Hepatocyte (in vitro differentiated cells): ENCODE results near the gene TBC1D5. TPM values are rescaled to one million over a fixed set of nuclear protein-coding genes. Genes with fewer than 3 reads are reported as not detected.

ENCODE experiments used
- DNase-seq: peaks from one replicate; pipeline ENCODE4 v3.0.0-alpha.2; 2016; ENCODE audit warnings: low spot score
- H2AFZ ChIP-seq: fragments of 200-600 bp; sonication (generic); 2 replicates; pipeline ENCODE4 v1.6.0; 2016; ENCODE audit warnings: antibody characterized with exemption, mild to moderate bottlenecking
- H3K27ac ChIP-seq: fragments of 200-600 bp; sonication (generic); 2 replicates; pipeline ENCODE4 v1.5.1; 2016; ENCODE audit warnings: mild to moderate bottlenecking
- H3K27me3 ChIP-seq: fragments of 200-600 bp; sonication (generic); 2 replicates; pipeline ENCODE4 v1.6.1; 2016
- H3K36me3 ChIP-seq: fragments of 200-600 bp; sonication (generic); replicated peaks from 2 replicates; pipeline ENCODE4 v1.5.1; 2016; ENCODE audit warnings: low read depth; ENCODE audit not compliant: insufficient read depth
- H3K4me1 ChIP-seq: fragments of 200-600 bp; sonication (generic); 2 replicates; pipeline ENCODE4 v1.5.1; 2016; ENCODE audit warnings: mild to moderate bottlenecking, moderate library complexity; ENCODE audit not compliant: insufficient read depth
- H3K4me2 ChIP-seq: fragments of 200-600 bp; sonication (generic); 2 replicates; pipeline ENCODE4 v1.6.0; 2016
- H3K4me3 ChIP-seq: fragments of 200-600 bp; sonication (generic); 2 replicates; pipeline ENCODE4 v1.5.1; 2016; ENCODE audit warnings: mild to moderate bottlenecking
- H3K79me2 ChIP-seq: fragments of 200-600 bp; sonication (generic); 2 replicates; pipeline ENCODE4 v1.6.0; 2017; ENCODE audit warnings: mild to moderate bottlenecking
- H3K9me2 ChIP-seq: fragments of 200-600 bp; sonication (generic); replicated peaks from 2 replicates; pipeline ENCODE4 v1.6.0; 2017; ENCODE audit warnings: mild to moderate bottlenecking; ENCODE audit not compliant: insufficient read depth
- H3K9me3 ChIP-seq: fragments of 200-600 bp; sonication (generic); 2 replicates; pipeline ENCODE4 v1.5.1; 2016; ENCODE audit warnings: low read depth, mild to moderate bottlenecking
- H4K20me1 ChIP-seq: fragments of 200-600 bp; sonication (generic); 2 replicates; pipeline ENCODE4 v1.6.0; 2016; ENCODE audit warnings: mild to moderate bottlenecking; ENCODE audit not compliant: insufficient read depth, poor library complexity, severe bottlenecking
- CTCF ChIP-seq: fragments of 200-600 bp; sonication (generic); IDR thresholded peaks from 2 replicates; pipeline ENCODE4 v1.5.1; 2016; ENCODE audit warnings: antibody characterized with exemption, mild to moderate bottlenecking; ENCODE audit not compliant: poor library complexity
- EZH2 ChIP-seq: fragments of 200-600 bp; sonication (generic); IDR thresholded peaks from 2 replicates; pipeline ENCODE4 v1.6.1; 2016; ENCODE audit warnings: antibody characterized with exemption, mild to moderate bottlenecking, borderline replicate concordance
- EZH2phosphoT487 ChIP-seq: fragments of 200-600 bp; sonication (generic); IDR thresholded peaks from one replicate; pipeline ENCODE4 v1.6.1; 2018; ENCODE audit warnings: antibody characterized with exemption, mild to moderate bottlenecking, low read depth, moderate library complexity; ENCODE audit not compliant: unreplicated experiment, severe bottlenecking
- WGBS: methylation state at CpG from one replicate; pipeline ENCODE4 v1.1.6; 2016; ENCODE audit warnings: low lambda C conversion rate; ENCODE audit errors: missing lambda C conversion rate; 5-methylcytosine and 5-hydroxymethylcytosine counted together
- polyA plus RNA-seq: library from polyadenylated mRNA; unstranded; fragments of >200 nt; fragmentation: Nextera tagmentation; extraction: Ambion mirVana; gene quantifications from 2 replicates; pipeline ENCODE4 v1.2.1, GENCODE V29; 2016
- total RNA-seq: library from RNA; depleted of rRNA; stranded (reverse); fragments of >200 nt; gene quantifications from 2 replicates; pipeline ENCODE4 v1.2.3, GENCODE V29; 2014

Gene TBC1D5
- total and polyA plus RNA-seq, 2 experiments from 2014 or later = 17.0 to 64.2 TPM

- H3K9me3 ChIP-seq = no peaks in the 10 kb centered on the region
- no peak for DNase-seq
- 94% methylated on average over 3 of the region's 3 CpGs for WGBS
- H3K4me3 ChIP-seq = no peak overlapping the region
- H3K27me3 ChIP-seq = no peaks in the 10 kb centered on the region
- no peak overlapping the region for H3K4me2 ChIP-seq
- no peak overlapping the region for H2AFZ ChIP-seq
- H4K20me1 ChIP-seq = no peaks in the 10 kb centered on the region
- no peak for TF ChIP-seq CTCF
- no peak for TF ChIP-seq EZH2phosphoT487
- TF ChIP-seq EZH2 = no peak
- no peaks in the 10 kb centered on the region for H3K36me3 ChIP-seq
- no peak overlapping the region for H3K27ac ChIP-seq
- H3K79me2 ChIP-seq = no peaks in the 10 kb centered on the region
- no peaks in the 10 kb centered on the region for H3K9me2 ChIP-seq
- no peaks in the 10 kb centered on the region for H3K4me1 ChIP-seq
Observed at GRCh38 chr3:17390785-17391184, 351.6 kb downstream of the TBC1D5 start.

GRCh38 chr3:17387108-17387507 is 355.3 kb downstream of the TBC1D5 start:
- no peak for TF ChIP-seq EZH2phosphoT487
- no peak for TF ChIP-seq EZH2
- TF ChIP-seq CTCF = no peak
- no peaks in the 10 kb centered on the region for H4K20me1 ChIP-seq
- H3K79me2 ChIP-seq = no peaks in the 10 kb centered on the region
- no peak overlapping the region for H2AFZ ChIP-seq
- DNase-seq = no peak
- H3K4me1 ChIP-seq = peaks cover 8% of the 10 kb centered on the region
- H3K4me2 ChIP-seq = no peak overlapping the region
- H3K9me3 ChIP-seq = no peaks in the 10 kb centered on the region
- H3K4me3 ChIP-seq = no peak overlapping the region
- no peak overlapping the region for H3K27ac ChIP-seq
- WGBS = 100% methylated on average over 1 of the region's 1 CpG
- no peaks in the 10 kb centered on the region for H3K27me3 ChIP-seq
- H3K9me2 ChIP-seq = no peaks in the 10 kb centered on the region
- H3K36me3 ChIP-seq = no peaks in the 10 kb centered on the region

GRCh38 chr3:17386432-17386831 is 356.0 kb downstream of the TBC1D5 start:
- Histone ChIP-seq H2AFZ (no peak overlapping the region), H3K27me3 (no peaks in the 10 kb centered on the region), H3K4me3 (no peak overlapping the region), H3K4me2 (no peak overlapping the region), H3K9me2 (no peaks in the 10 kb centered on the region), H3K79me2 (no peaks in the 10 kb centered on the region), H4K20me1 (no peaks in the 10 kb centered on the region), H3K27ac (no peak overlapping the region), H3K4me1 (peaks cover 8% of the 10 kb centered on the region), H3K36me3 (no peaks in the 10 kb centered on the region), H3K9me3 (no peaks in the 10 kb centered on the region)
- 89% methylated on average over 8 of the region's 8 CpGs for WGBS
- no peak for TF ChIP-seq EZH2phosphoT487
- no peak for TF ChIP-seq CTCF
- no peak for TF ChIP-seq EZH2
- no peak for DNase-seq

GRCh38 chr3:17384567-17385296 is 357.7 kb downstream of the TBC1D5 start:
- Histone ChIP-seq H4K20me1 (no peaks in the 10 kb centered on the region), H3K4me3 (no peak overlapping the region), H3K4me2 (peak overlapping the region; percentile 0), H3K36me3 (no peaks in the 10 kb centered on the region), H2AFZ (no peak overlapping the region), H3K9me3 (no peaks in the 10 kb centered on the region), H3K27ac (no peak overlapping the region), H3K27me3 (no peaks in the 10 kb centered on the region), H3K4me1 (peaks cover 8% of the 10 kb centered on the region), H3K9me2 (no peaks in the 10 kb centered on the region), H3K79me2 (no peaks in the 10 kb centered on the region)
- WGBS = 77% methylated on average over 3 of the region's 3 CpGs
- TF ChIP-seq EZH2 = no peak
- TF ChIP-seq EZH2phosphoT487 = no peak
- TF ChIP-seq CTCF = no peak
- DNase-seq = no peak
